Measurements from ENCODE around the gene MXRA7. TPM values are rescaled to one million over a fixed set of nuclear protein-coding genes. Genes with fewer than 3 reads are reported as not detected.

Gene MXRA7
- total RNA-seq, 4 donors from 2014 or later, result 124 to 243 (median 165) TPM

- no peak for TF ChIP-seq CTCF (IDR thresholded peaks at IDR 0.05; ENCODE audit: low read depth)
Observed at GRCh38 chr17:76660656-76661042, 50.1 kb downstream of the MXRA7 start.

GRCh38 chr17:76659928-76660655, 50.7 kb downstream of the MXRA7 start:
- TF ChIP-seq CTCF (IDR thresholded peaks at IDR 0.05; ENCODE audit: low read depth), result no peak

GRCh38 chr17:76658242-76658662, 52.5 kb downstream of the MXRA7 start:
- no peak for TF ChIP-seq CTCF (IDR thresholded peaks at IDR 0.05; ENCODE audit: low read depth)

GRCh38 chr17:76657505-76658241, 53.1 kb downstream of the MXRA7 start:
- no peak for TF ChIP-seq CTCF (IDR thresholded peaks at IDR 0.05; ENCODE audit: low read depth)

GRCh38 chr17:76654408-76654807, 56.4 kb downstream of the MXRA7 start:
- TF ChIP-seq CTCF (IDR thresholded peaks at IDR 0.05; ENCODE audit: low read depth), result no peak

GRCh38 chr17:76650504-76650903, 60.3 kb downstream of the MXRA7 start:
- no peak for TF ChIP-seq CTCF (IDR thresholded peaks at IDR 0.05; ENCODE audit: low read depth)

- TF ChIP-seq CTCF (IDR thresholded peaks at IDR 0.05; ENCODE audit: low read depth), result no peak
Observed at GRCh38 chr17:76646712-76647111, 64.1 kb downstream of the MXRA7 start.

Data from subcutaneous adipose tissue (tissue), 4 donors.